Natural killer cell (primary cell): ENCODE results near the gene PASD1. TPM values are rescaled to one million over a fixed set of nuclear protein-coding genes. Genes with fewer than 3 reads are reported as not detected.

ENCODE experiments used
- ATAC-seq, 3 donors: fragments of 150-1000 bp in 2 of 3; fragments of 200-7000 bp in 1 of 3; cut with Tn5 transposase; 1 replicate in 1 of 3; 2 replicates in 2 of 3; pipeline ENCODE4 v1.10.0; 2021; ENCODE audit warnings: mild to moderate bottlenecking in 2 of 3, moderate library complexity in 2 of 3
- DNase-seq, 2 donors: peaks; one replicate each; pipeline versions ENCODE4 v3.0.0 to v3.0.0-alpha.2; 2013 to 2021; ENCODE audit warnings: mixed read lengths in 1 of 2
- H3K27ac ChIP-seq: one replicate; pipeline ENCODE4 v1.5.1; 2013; ENCODE audit warnings: mild to moderate bottlenecking, low read length
- H3K27me3 ChIP-seq: one replicate; pipeline ENCODE4 v1.6.1; 2013; ENCODE audit warnings: low read length; ENCODE audit not compliant: control insufficient read depth, insufficient read depth
- H3K36me3 ChIP-seq: one replicate; pipeline ENCODE4 v1.6.1; 2013; ENCODE audit warnings: low read length; ENCODE audit not compliant: control insufficient read depth, insufficient read depth
- H3K4me1 ChIP-seq: one replicate; pipeline ENCODE4 v1.6.1; 2013; ENCODE audit warnings: low read length; ENCODE audit not compliant: control insufficient read depth, insufficient read depth
- H3K4me3 ChIP-seq: one replicate; pipeline ENCODE4 v1.5.1; 2013; ENCODE audit warnings: low read length
- H3K9me3 ChIP-seq: one replicate; pipeline ENCODE4 v1.6.1; 2013; ENCODE audit warnings: low read length; ENCODE audit not compliant: control insufficient read depth, insufficient read depth
- H3K27ac Mint-ChIP-seq, 2 donors: one replicate each; pipeline ENCODE4 v1.8.0; 2022; ENCODE audit warnings: mild to moderate bottlenecking in 2 of 2, mixed read lengths in 2 of 2, moderate library complexity in 1 of 2
- H3K27me3 Mint-ChIP-seq, 2 donors: one replicate each; pipeline ENCODE4 v1.8.0; 2022; ENCODE audit warnings: low read depth in 2 of 2, mixed read lengths in 2 of 2
- H3K36me3 Mint-ChIP-seq: one replicate; pipeline ENCODE4 v1.8.0; 2022; ENCODE audit warnings: mixed read lengths
- H3K4me1 Mint-ChIP-seq, 2 donors: one replicate each; pipeline ENCODE4 v1.8.0; 2022; ENCODE audit warnings: mixed read lengths in 2 of 2
- H3K4me3 Mint-ChIP-seq: one replicate; pipeline ENCODE4 v1.8.0; 2022; ENCODE audit warnings: mild to moderate bottlenecking, moderate library complexity, mixed read lengths
- H3K9me3 Mint-ChIP-seq, 2 donors: one replicate each; pipeline ENCODE4 v1.8.0; 2022; ENCODE audit warnings: mixed read lengths in 2 of 2
- WGBS: methylation state at CpG from one replicate; pipeline ENCODE4 v1.1.7; 2013; ENCODE audit warnings: missing lambda C conversion rate; ENCODE audit not compliant: insufficient coverage; 5-methylcytosine and 5-hydroxymethylcytosine counted together
- intact Hi-C: fragments of 100-400 bp; cut with micrococcal nuclease; formaldehyde crosslinking; loops from one replicate; pipeline ENCODE4 v1.14.2; 2022
- total RNA-seq, 4 donors: library from RNA; stranded (reverse); fragments of 120-200 nt in 1 of 4; gene quantifications; one replicate each; pipeline versions ENCODE4 v1.2.3 to v1.2.4, GENCODE V29; 2013 to 2022
- TF ChIP-seq, protein P1 (sequence below): fragments of 200-600 bp; IDR thresholded peaks from one replicate; pipeline ENCODE4 v1.8.0; 2022; ENCODE audit warnings: antibody characterized with exemption

Gene PASD1
- total RNA-seq, 3 donors from 2014 or later (not counting 1 experiment from before 2014, with no cell fraction given) = not detected

DNA sequence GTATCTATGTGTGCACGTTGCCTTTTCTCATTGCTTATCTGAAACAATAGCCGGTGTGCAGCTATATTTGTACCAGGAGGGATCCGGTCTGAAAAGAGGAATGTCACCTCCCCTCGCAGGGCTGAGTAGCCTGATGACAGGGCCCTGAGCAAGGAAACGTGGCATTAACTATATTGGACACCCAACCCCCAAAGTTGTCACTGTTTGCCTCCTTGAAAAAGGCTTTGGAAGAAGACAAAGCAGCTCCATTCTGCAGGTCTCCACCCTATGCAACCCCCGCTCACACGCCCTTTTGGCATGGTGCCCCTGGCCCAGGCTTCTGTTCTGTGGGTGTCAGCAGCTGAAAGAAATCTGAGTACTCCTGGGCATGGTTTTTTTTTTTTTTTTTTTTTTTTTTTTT, 140.0 kb downstream of the PASD1 start:
- 71% methylated on average over 4 of the region's 7 CpGs for WGBS
- Histone ChIP-seq H3K9me3 (no peaks in the 10 kb centered on the region), H3K36me3 (no peaks in the 10 kb centered on the region), H3K27me3 (no peaks in the 10 kb centered on the region), H3K4me3 (no peak overlapping the region), H3K4me1 (no peaks in the 10 kb centered on the region), H3K27ac (no peak overlapping the region)
- intact Hi-C loops = no loop called here
- no peak for ATAC-seq
- Mint-ChIP-seq H3K4me1 (no peaks in the 10 kb centered on the region), H3K27me3 (peaks cover 0 to 7% of the 10 kb centered on the region in 2 donors), H3K27ac (no peak overlapping the region), H3K4me3 (no peak overlapping the region), H3K9me3 (no peaks in the 10 kb centered on the region), H3K36me3 (no peaks in the 10 kb centered on the region)
- no peak for DNase-seq
- TF ChIP-seq, protein P1, sequence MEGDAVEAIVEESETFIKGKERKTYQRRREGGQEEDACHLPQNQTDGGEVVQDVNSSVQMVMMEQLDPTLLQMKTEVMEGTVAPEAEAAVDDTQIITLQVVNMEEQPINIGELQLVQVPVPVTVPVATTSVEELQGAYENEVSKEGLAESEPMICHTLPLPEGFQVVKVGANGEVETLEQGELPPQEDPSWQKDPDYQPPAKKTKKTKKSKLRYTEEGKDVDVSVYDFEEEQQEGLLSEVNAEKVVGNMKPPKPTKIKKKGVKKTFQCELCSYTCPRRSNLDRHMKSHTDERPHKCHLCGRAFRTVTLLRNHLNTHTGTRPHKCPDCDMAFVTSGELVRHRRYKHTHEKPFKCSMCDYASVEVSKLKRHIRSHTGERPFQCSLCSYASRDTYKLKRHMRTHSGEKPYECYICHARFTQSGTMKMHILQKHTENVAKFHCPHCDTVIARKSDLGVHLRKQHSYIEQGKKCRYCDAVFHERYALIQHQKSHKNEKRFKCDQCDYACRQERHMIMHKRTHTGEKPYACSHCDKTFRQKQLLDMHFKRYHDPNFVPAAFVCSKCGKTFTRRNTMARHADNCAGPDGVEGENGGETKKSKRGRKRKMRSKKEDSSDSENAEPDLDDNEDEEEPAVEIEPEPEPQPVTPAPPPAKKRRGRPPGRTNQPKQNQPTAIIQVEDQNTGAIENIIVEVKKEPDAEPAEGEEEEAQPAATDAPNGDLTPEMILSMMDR = no peak

DNA sequence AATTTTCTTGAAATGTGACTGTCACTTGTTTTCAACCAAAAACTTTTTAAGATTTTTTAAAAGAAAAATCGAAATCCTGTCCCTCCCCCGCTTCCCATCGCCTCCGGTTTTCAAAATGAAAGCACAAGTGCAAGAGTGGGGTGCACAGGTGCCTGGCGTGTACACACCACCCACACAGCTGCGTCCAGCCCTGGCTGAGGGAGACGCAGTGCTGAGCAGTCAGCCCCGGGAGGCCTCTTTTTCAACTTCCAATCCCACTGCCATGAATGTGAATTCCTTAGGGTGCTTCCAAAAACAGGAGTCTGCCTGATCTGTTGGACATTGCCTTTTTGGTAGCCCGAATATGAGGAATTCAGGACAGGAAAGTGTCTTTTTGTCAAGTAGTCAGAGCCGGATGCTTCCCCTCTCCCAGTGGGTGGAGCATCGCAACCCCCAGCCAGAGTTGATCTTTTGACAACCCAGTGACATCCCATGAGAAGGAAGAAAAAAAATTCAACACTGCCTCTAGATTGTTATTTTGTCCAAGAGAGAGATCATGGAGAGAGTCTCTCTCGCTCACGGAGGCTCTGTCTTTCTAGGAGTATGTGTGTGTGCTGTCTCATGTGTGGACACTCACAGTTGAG, 140.7 kb downstream of the PASD1 start:
- TF ChIP-seq, protein P1 = no peak
- no peak for ATAC-seq

DNA sequence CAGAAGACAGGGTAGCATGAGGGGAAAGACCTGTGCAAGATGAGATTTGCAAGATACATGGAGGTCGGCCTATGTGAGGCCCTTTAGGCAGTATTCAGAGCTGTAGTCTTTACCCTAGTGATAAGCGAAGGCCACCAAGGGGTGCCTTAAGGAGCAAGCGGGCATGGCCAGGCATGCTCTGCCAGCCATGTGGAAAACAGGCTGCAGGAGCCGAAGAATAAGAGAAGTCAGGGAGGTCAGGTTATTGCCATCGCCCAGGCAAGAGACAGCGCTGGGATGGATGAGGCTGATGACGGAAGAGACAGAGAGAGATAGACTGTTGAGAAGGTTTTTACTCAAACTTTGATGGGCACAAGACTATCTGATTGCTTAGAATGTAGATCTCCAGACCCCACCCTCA, 145.3 kb downstream of the PASD1 start:
- Mint-ChIP-seq H3K4me3 (no peak overlapping the region), H3K36me3 (no peaks in the 10 kb centered on the region), H3K9me3 (no peaks in the 10 kb centered on the region), H3K27ac (no peak overlapping the region), H3K4me1 (no peaks in the 10 kb centered on the region), H3K27me3 (peaks cover 0 to 7% of the 10 kb centered on the region in 2 donors)
- ATAC-seq (no peak), DNase-seq (no peak)
- H3K4me3 ChIP-seq = no peak overlapping the region
- H3K4me1 ChIP-seq = no peaks in the 10 kb centered on the region
- no peaks in the 10 kb centered on the region for H3K36me3 ChIP-seq
- WGBS = 78% methylated on average over 7 of the region's 7 CpGs
- intact Hi-C loops = no loop called here
- no peaks in the 10 kb centered on the region for H3K27me3 ChIP-seq
- H3K9me3 ChIP-seq = no peaks in the 10 kb centered on the region
- H3K27ac ChIP-seq = no peak overlapping the region
- TF ChIP-seq, protein P1 = no peak

More for the DNA sequence above, 140.7 kb downstream of the PASD1 start:
- H3K27me3 Mint-ChIP-seq = peaks cover 0 to 7% of the 10 kb centered on the region in 2 donors
- Histone ChIP-seq H3K27ac (no peak overlapping the region), H3K4me3 (no peak overlapping the region), H3K36me3 (no peaks in the 10 kb centered on the region), H3K9me3 (no peaks in the 10 kb centered on the region), H3K4me1 (no peaks in the 10 kb centered on the region), H3K27me3 (no peaks in the 10 kb centered on the region)
- H3K36me3 Mint-ChIP-seq = no peaks in the 10 kb centered on the region
- no peak overlapping the region for H3K27ac Mint-ChIP-seq
- intact Hi-C loops = no loop called here
- H3K9me3 Mint-ChIP-seq = no peaks in the 10 kb centered on the region
- no peak overlapping the region for H3K4me3 Mint-ChIP-seq
- DNase-seq = no peak
- H3K4me1 Mint-ChIP-seq = no peaks in the 10 kb centered on the region
- WGBS = 80% methylated on average over 11 of the region's 13 CpGs

DNA sequence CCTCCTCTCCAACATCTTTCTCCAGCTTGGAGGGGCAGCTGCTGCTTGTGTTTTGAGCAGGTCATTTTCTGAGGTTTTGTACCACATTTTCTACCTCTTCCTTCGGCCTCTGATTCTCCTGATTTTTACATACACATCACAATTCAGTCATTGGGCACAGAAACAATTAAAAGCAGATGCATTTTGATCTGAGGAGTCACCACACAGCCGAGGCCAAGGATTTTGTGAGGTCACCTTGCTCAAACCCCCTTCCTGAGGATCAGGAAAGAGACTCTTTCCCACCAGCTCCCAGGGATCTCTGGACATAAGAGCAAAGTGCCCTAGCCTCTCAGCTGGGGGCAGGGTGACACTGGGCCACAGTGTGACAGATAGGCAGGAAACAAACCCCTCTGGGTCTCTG, 147.0 kb downstream of the PASD1 start:
- Mint-ChIP-seq H3K27me3 (peaks cover 0 to 7% of the 10 kb centered on the region in 2 donors), H3K4me1 (no peaks in the 10 kb centered on the region), H3K36me3 (no peaks in the 10 kb centered on the region), H3K4me3 (no peak overlapping the region), H3K27ac (no peak overlapping the region), H3K9me3 (no peaks in the 10 kb centered on the region)
- Histone ChIP-seq H3K27me3 (no peaks in the 10 kb centered on the region), H3K36me3 (no peaks in the 10 kb centered on the region), H3K27ac (no peak overlapping the region), H3K4me3 (no peak overlapping the region), H3K9me3 (no peaks in the 10 kb centered on the region), H3K4me1 (no peaks in the 10 kb centered on the region)
- WGBS = 75% methylated on average over 2 of the region's 2 CpGs
- DNase-seq = no peak
- intact Hi-C loops = no loop called here
- no peak for ATAC-seq
- TF ChIP-seq, protein P1 = no peak
